ENCODE measurements around the gene KLHL36. TPM values are rescaled to one million over a fixed set of nuclear protein-coding genes. Genes with fewer than 3 reads are reported as not detected.
"Not testable (repeated sequence)": the region's sequence is repeated elsewhere in the genome, so short reads cannot be mapped to it uniquely, and the experiment has no call there.

The KLHL36 gene
- total RNA-seq, 2 experiments from 2014 or later = 34.8 to 35.0 TPM

GRCh38 chr16:84613408-84614072, 34.8 kb upstream of the KLHL36 start:
- ChIA-PET CTCF (interaction anchor here (0.7 to 2.6 kb wide), 7 partner anchors 10 to 108 kb away, joined by 3 to 7 read pairs (median 4); no protein-coding TSS in a partner anchor), POLR2A (interaction anchor here (0.6 kb wide), 1 partner anchor 57 kb away, joined by 3 read pairs; no protein-coding TSS in a partner anchor)

GRCh38 chr16:84614073-84614459, 34.2 kb upstream of the KLHL36 start:
- CTCF ChIA-PET = interaction anchor here (0.7 to 2.6 kb wide), 5 partner anchors 12 to 108 kb away, joined by 3 to 7 read pairs (median 4); no protein-coding TSS in a partner anchor
- POLR2A ChIA-PET = interaction anchor here (1.2 kb wide), 1 partner anchor 14 kb away, joined by 4 read pairs; no protein-coding TSS in a partner anchor

- ChIA-PET CTCF (interaction anchor here (1.1 to 2.6 kb wide), 4 partner anchors 8 to 108 kb away, joined by 3 to 7 read pairs (median 4); no protein-coding TSS in a partner anchor), POLR2A (interaction anchor here (0.5 to 1.2 kb wide), 2 partner anchors 14 kb away, joined by 3 to 4 read pairs; no protein-coding TSS in a partner anchor)
These were observed 33.7 kb upstream of the KLHL36 start for GRCh38 chr16:84614623-84614967.

GRCh38 chr16:84614968-84615813, 33.1 kb upstream of the KLHL36 start:
- ChIA-PET CTCF (interaction anchor here (0.9 to 2.6 kb wide), 9 partner anchors 9 to 109 kb away, joined by 3 to 7 read pairs (median 4); no protein-coding TSS in a partner anchor), POLR2A (interaction anchor here (0.5 to 2.0 kb wide), 5 partner anchors 13 to 84 kb away, joined by 3 to 6 read pairs (median 4); no protein-coding TSS in a partner anchor)

GRCh38 chr16:84616515-84616914, 31.8 kb upstream of the KLHL36 start:
- POLR2A ChIA-PET = interaction anchor here (1.1 to 2.0 kb wide), 6 partner anchors 17 to 110 kb away, joined by 3 to 11 read pairs (median 4); no protein-coding TSS in a partner anchor

GRCh38 chr16:84617041-84617790, 31.1 kb upstream of the KLHL36 start:
- ChIA-PET POLR2A (interaction anchor here (1.1 to 2.0 kb wide), 6 partner anchors 15 to 111 kb away, joined by 3 to 11 read pairs (median 4); no protein-coding TSS in a partner anchor), CTCF (interaction anchor here (0.9 to 1.8 kb wide), 7 partner anchors 16 to 104 kb away, joined by 3 to 6 read pairs (median 3); no protein-coding TSS in a partner anchor)

More at GRCh38 chr16:84616515-84616914, 31.8 kb upstream of the KLHL36 start:
- CTCF ChIA-PET = interaction anchor here (0.9 to 1.8 kb wide), 10 partner anchors 16 to 108 kb away, joined by 3 to 6 read pairs (median 4); no protein-coding TSS in a partner anchor

- CTCF ChIA-PET = interaction anchor here (0.6 kb wide), 2 partner anchors 49 to 66 kb away, joined by 3 read pairs; no protein-coding TSS in a partner anchor
- POLR2A ChIA-PET = interaction anchor here (0.6 to 1.4 kb wide), 3 partner anchors 16 to 83 kb away, joined by 3 read pairs; no protein-coding TSS in a partner anchor
These were observed 30.3 kb upstream of the KLHL36 start, which contains the start of gene COTL1 for GRCh38 chr16:84617791-84618580. TSS of gene COTL1 (minus strand) at chr16:84618078. CDS start at chr16:84617914, 164 bp downstream.

GRCh38 chr16:84618581-84619460, 29.5 kb upstream of the KLHL36 start:
- ChIA-PET POLR2A (interaction anchor here (0.8 kb wide), 1 partner anchor 19 kb away, joined by 3 read pairs; no protein-coding TSS in a partner anchor), CTCF (interaction anchor here (0.6 to 1.3 kb wide), 3 partner anchors 48 to 114 kb away, joined by 3 read pairs; partner anchors contain the start of gene MEAK7)

- CTCF ChIA-PET = interaction anchor here (0.8 to 3.6 kb wide), 9 partner anchors 65 to 117 kb away, joined by 3 to 15 read pairs (median 4); no protein-coding TSS in a partner anchor
- POLR2A ChIA-PET = not testable (repeated sequence)
These were observed 27.4 kb upstream of the KLHL36 start for GRCh38 chr16:84620913-84621312.

GRCh38 chr16:84625556-84625955, 22.8 kb upstream of the KLHL36 start:
- ChIA-PET POLR2A (no interaction called here), CTCF (no interaction called here)

- ChIA-PET POLR2A (interaction anchor here (0.6 kb wide), 1 partner anchor 13 kb away, joined by 3 read pairs; no protein-coding TSS in a partner anchor), CTCF (interaction anchor here (0.6 to 1.1 kb wide), 2 partner anchors 21 to 314 kb away, joined by 4 to 5 read pairs; partner anchors contain the start of gene KLHL36)
These were observed 20.0 kb upstream of the KLHL36 start for GRCh38 chr16:84628226-84628731.

GRCh38 chr16:84629580-84629979, 18.7 kb upstream of the KLHL36 start:
- POLR2A ChIA-PET = no interaction called here
- CTCF ChIA-PET = interaction anchor here (0.6 to 1.0 kb wide), 2 partner anchors 81 to 97 kb away, joined by 3 read pairs; no protein-coding TSS in a partner anchor

GRCh38 chr16:84630009-84630408, 18.3 kb upstream of the KLHL36 start:
- POLR2A ChIA-PET = no interaction called here

GRCh38 chr16:84630446-84631152, 17.7 kb upstream of the KLHL36 start:
- CTCF ChIA-PET = no interaction called here
- POLR2A ChIA-PET = interaction anchor here (0.6 kb wide), 1 partner anchor 75 kb away, joined by 3 read pairs; no protein-coding TSS in a partner anchor

More at GRCh38 chr16:84630009-84630408, 18.3 kb upstream of the KLHL36 start:
- CTCF ChIA-PET = interaction anchor here (0.6 to 1.0 kb wide), 2 partner anchors 82 to 97 kb away, joined by 3 read pairs; no protein-coding TSS in a partner anchor

GRCh38 chr16:84631153-84631466, 17.2 kb upstream of the KLHL36 start:
- CTCF ChIA-PET = no interaction called here
- POLR2A ChIA-PET = interaction anchor here (0.6 kb wide), 1 partner anchor 74 kb away, joined by 3 read pairs; no protein-coding TSS in a partner anchor

GRCh38 chr16:84631886-84632285, 16.4 kb upstream of the KLHL36 start:
- ChIA-PET POLR2A (no interaction called here), CTCF (no interaction called here)
